ENCODE results near the gene COQ8A. TPM values are rescaled to one million over a fixed set of nuclear protein-coding genes. Genes with fewer than 3 reads are reported as not detected.

The COQ8A gene
- total and polyA plus RNA-seq, 10 of the 15 experiments (the other 5 are each of a cell fraction or from before 2014, with no cell fraction given), result 0.72 to 24.8 (median 12.1) TPM

GRCh38 chr1:227006226-227006796 lies 66.2 kb downstream of the COQ8A start:
- Histone ChIP-seq H4K20me1 (ENCODE audit: control insufficient read depth, insufficient read depth) (no peaks in the 10 kb centered on the region), H3K9ac (ENCODE audit: control insufficient read depth, insufficient read depth, low read length) (no peak overlapping the region), H3K79me2 (ENCODE audit: control insufficient read depth, insufficient read depth, low read length) (no peaks in the 10 kb centered on the region), H3K4me1 (ENCODE audit: control insufficient read depth, insufficient read depth, low read length) (no peaks in the 10 kb centered on the region), H3K27ac (ENCODE audit: control insufficient read depth, insufficient read depth) (no peak overlapping the region), H3K27me3 (replicated peaks in 1 of 2; ENCODE audit: control insufficient read depth in 2 of 2, insufficient read depth in 2 of 2, low read length in 1 of 2) (0 out of 4 replicates have a peak, but pooled peaks cover 0 to under 1% of the 10 kb centered on the region in 2 experiments), H3K4me3 (no peak overlapping the region), H3K9me3 (replicated peaks; ENCODE audit: control insufficient read depth, insufficient read depth, low read length) (no peaks in the 10 kb centered on the region; the same call in 2 of the 3 replicates), H2AFZ (ENCODE audit: control insufficient read depth, low read depth, low read length) (peak overlapping the region; percentile 24; the same call in 1 of the 2 replicates), H3K4me2 (ENCODE audit: control insufficient read depth, insufficient read depth) (no peak overlapping the region), H3K36me3 (ENCODE audit: control insufficient read depth in 2 of 2, insufficient read depth in 2 of 2, low read length in 1 of 2) (no peaks in the 10 kb centered on the region)
- peak; percentile 95 for ATAC-seq
- POLR2A ChIA-PET, result interaction anchor here (1.0 kb wide), 1 partner anchor 9 kb away, joined by 3 read pairs; no protein-coding TSS in a partner anchor
- no peak for DNase-seq (ENCODE audit: low read depth, low spot score)
- CTCF ChIA-PET, result interaction anchor here (0.6 to 1.6 kb wide), 2 partner anchors 10 to 376 kb away, joined by 3 to 5 read pairs; no protein-coding TSS in a partner anchor
- WGBS (ENCODE audit: insufficient coverage, insufficient replicate concordance, low lambda C conversion rate, missing lambda C conversion rate), result 4% methylated on average over 5 of the region's 5 CpGs
- intact Hi-C loops (cut with micrococcal nuclease; ENCODE audit: unreplicated experiment), result no loop called here
- SMC1A ChIA-PET (ENCODE audit: uncharacterized antibody, unreplicated experiment), result interaction anchor here (0.8 to 1.0 kb wide), 2 partner anchors 10 to 66 kb away, joined by 3 to 5 read pairs; partner anchors contain the start of gene COQ8A
- BruUV-seq (replicated peaks), result no TSS peak
- no peak for FAIRE-seq
- RAD21 ChIA-PET (ENCODE audit: unreplicated experiment), result interaction anchor here (0.7 kb wide), 1 partner anchor 94 kb away, joined by 3 read pairs; no protein-coding TSS in a partner anchor
- TF ChIP-seq IKZF1 (conservative IDR thresholded peaks at IDR 0.05), result peak; percentile 34; the same call in 1 of the 2 replicates
- TF ChIP-seq IKZF2 (IDR thresholded peaks at IDR 0.05), result peak; percentile 44 to 46; a peak in 2 of 4 replicates
- no peak for TF ChIP-seq GATAD2B (conservative IDR thresholded peaks at IDR 0.05; ENCODE audit: low read depth)
- no peak for TF ChIP-seq ZNF622 (IDR thresholded peaks at IDR 0.05)
- TF ChIP-seq EED (IDR thresholded peaks at IDR 0.05; ENCODE audit: low read depth), result 0 out of 2 replicates have a peak, but pooled peaks have one; percentile 29
- peak; percentile 56; the same call in 1 of the 2 replicates for TF ChIP-seq DPF2 (IDR thresholded peaks at IDR 0.05)
- TF ChIP-seq FOS (IDR thresholded peaks at IDR 0.05; ENCODE audit: borderline replicate concordance, extremely low read depth, insufficient read length), result no peak
- in situ Hi-C loops (cut with MboI), result no loop called here

- H3K79me2 ChIP-seq (ENCODE audit: control insufficient read depth, insufficient read depth, low read length), result no peaks in the 10 kb centered on the region
- H3K27ac ChIP-seq (ENCODE audit: control insufficient read depth, insufficient read depth), result no peak overlapping the region
- H3K9me3 ChIP-seq (replicated peaks; ENCODE audit: control insufficient read depth, insufficient read depth, low read length), result no peaks in the 10 kb centered on the region; the same call in 2 of the 3 replicates
- no peaks in the 10 kb centered on the region for H3K4me1 ChIP-seq (ENCODE audit: control insufficient read depth, insufficient read depth, low read length)
- BruUV-seq (replicated peaks), result no TSS peak
- H2AFZ ChIP-seq (ENCODE audit: control insufficient read depth, low read depth, low read length), result no peak overlapping the region
- no peak for DNase-seq (ENCODE audit: low read depth, low spot score)
- POLR2A ChIA-PET, result no interaction called here
- no peak overlapping the region for H3K9ac ChIP-seq (ENCODE audit: control insufficient read depth, insufficient read depth, low read length)
- H3K36me3 ChIP-seq (ENCODE audit: control insufficient read depth in 2 of 2, insufficient read depth in 2 of 2, low read length in 1 of 2), result no peaks in the 10 kb centered on the region
- in situ Hi-C loops (cut with MboI) (no loop called here), intact Hi-C loops (cut with micrococcal nuclease; ENCODE audit: unreplicated experiment) (no loop called here)
- RAD21 ChIA-PET (ENCODE audit: unreplicated experiment), result no interaction called here
- FAIRE-seq, result no peak
- no peak overlapping the region for H3K4me3 ChIP-seq
- no peaks in the 10 kb centered on the region for H4K20me1 ChIP-seq (ENCODE audit: control insufficient read depth, insufficient read depth)
- no peak for ATAC-seq
- TF ChIP-seq LARP7 (IDR thresholded peaks at IDR 0.05) (no peak), ZNF217 (IDR thresholded peaks at IDR 0.05) (no peak), CBX3 (IDR thresholded peaks at IDR 0.05; ENCODE audit: borderline replicate concordance, low read depth) (no peak), RB1 (IDR thresholded peaks at IDR 0.05; ENCODE audit: borderline replicate concordance) (no peak), TCF3 (IDR thresholded peaks at IDR 0.05; ENCODE audit: borderline replicate concordance, insufficient read depth, low read depth, low read length) (no peak)
- CTCF ChIA-PET, result interaction anchor here (1.4 kb wide), 1 partner anchor 8 kb away, joined by 7 read pairs; no protein-coding TSS in a partner anchor
- H3K27me3 ChIP-seq (replicated peaks in 1 of 2; ENCODE audit: control insufficient read depth in 2 of 2, insufficient read depth in 2 of 2, low read length in 1 of 2), result 0 out of 4 replicates have a peak, but pooled peaks cover 0 to 4% of the 10 kb centered on the region in 2 experiments
- no peak overlapping the region for H3K4me2 ChIP-seq (ENCODE audit: control insufficient read depth, insufficient read depth)
- SMC1A ChIA-PET (ENCODE audit: uncharacterized antibody, unreplicated experiment), result interaction anchor here (0.9 to 2.2 kb wide), 6 partner anchors 10 to 146 kb away, joined by 3 to 7 read pairs (median 4); no protein-coding TSS in a partner anchor
These were observed 69.8 kb downstream of the COQ8A start for GRCh38 chr1:227009937-227010336.

All from GM12878 (cell line).